Measurements from ENCODE around the gene CABYR. TPM values are rescaled to one million over a fixed set of nuclear protein-coding genes. Genes with fewer than 3 reads are reported as not detected.

CABYR gene
- polyA plus RNA-seq, 1 donor (not counting 4 experiments of a cell fraction or from before 2014, with no cell fraction given), result 7.7 TPM

DNA sequence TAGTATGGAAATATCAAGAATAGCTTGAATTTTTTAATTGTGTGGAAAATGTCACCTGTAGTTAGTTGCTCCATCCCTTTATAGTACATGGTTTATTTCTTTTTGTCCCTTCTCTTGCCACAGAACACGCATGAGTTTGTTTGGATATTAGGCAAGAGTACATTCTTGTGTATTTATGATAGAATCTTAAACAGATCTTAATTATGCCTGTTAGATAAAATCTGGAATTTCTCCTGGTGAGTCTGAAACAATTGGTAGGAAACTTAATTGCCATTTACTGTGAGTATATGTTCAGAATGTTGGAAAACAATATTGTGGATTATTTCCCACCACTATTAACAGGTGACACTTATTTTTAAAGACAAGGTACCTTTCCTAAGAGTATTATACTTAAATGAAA lies 30.2 kb upstream of the CABYR start:
- H4K20me1 ChIP-seq (ENCODE audit: control insufficient read depth, extremely low read depth, insufficient read depth, low read length), result no peaks in the 10 kb centered on the region
- no peak for FAIRE-seq
- dilution Hi-C loops (cut with MboI; ENCODE audit: extremely low pct_ligation_motif_present, low sequenced_read_pairs), result no loop called here
- peaks cover 0 to 4% of the 10 kb centered on the region in 2 experiments for H3K36me3 ChIP-seq (ENCODE audit: control insufficient read depth in 2 of 2, extremely low read depth in 1 of 2, insufficient read depth in 2 of 2, low read length in 2 of 2)
- no peak for DNase-seq (ENCODE audit: low read depth, low spot score)
- TF ChIP-seq, protein P1, sequence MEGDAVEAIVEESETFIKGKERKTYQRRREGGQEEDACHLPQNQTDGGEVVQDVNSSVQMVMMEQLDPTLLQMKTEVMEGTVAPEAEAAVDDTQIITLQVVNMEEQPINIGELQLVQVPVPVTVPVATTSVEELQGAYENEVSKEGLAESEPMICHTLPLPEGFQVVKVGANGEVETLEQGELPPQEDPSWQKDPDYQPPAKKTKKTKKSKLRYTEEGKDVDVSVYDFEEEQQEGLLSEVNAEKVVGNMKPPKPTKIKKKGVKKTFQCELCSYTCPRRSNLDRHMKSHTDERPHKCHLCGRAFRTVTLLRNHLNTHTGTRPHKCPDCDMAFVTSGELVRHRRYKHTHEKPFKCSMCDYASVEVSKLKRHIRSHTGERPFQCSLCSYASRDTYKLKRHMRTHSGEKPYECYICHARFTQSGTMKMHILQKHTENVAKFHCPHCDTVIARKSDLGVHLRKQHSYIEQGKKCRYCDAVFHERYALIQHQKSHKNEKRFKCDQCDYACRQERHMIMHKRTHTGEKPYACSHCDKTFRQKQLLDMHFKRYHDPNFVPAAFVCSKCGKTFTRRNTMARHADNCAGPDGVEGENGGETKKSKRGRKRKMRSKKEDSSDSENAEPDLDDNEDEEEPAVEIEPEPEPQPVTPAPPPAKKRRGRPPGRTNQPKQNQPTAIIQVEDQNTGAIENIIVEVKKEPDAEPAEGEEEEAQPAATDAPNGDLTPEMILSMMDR (optimal IDR thresholded peaks at IDR 0.05 in 1 of 3, IDR thresholded peaks at IDR 0.05 in 1 of 3, conservative IDR thresholded peaks at IDR 0.05 in 1 of 3; ENCODE audit: extremely low read depth in 1 of 3, insufficient read depth in 2 of 3, low read length in 3 of 3), result no peak
- TF ChIP-seq EZH2 (IDR thresholded peaks at IDR 0.05; ENCODE audit: low read length), result no peak
- no peaks in the 10 kb centered on the region for H3K79me2 ChIP-seq (ENCODE audit: control insufficient read depth, insufficient read depth, low read length)
- no peak overlapping the region for H3K27ac ChIP-seq (ENCODE audit: control insufficient read depth, insufficient read depth, low read length)
- no peak overlapping the region for H3K9ac ChIP-seq (ENCODE audit: control insufficient read depth, extremely low read depth, insufficient read depth, low read length)
- H3K9me3 ChIP-seq (ENCODE audit: control insufficient read depth, low read depth, low read length), result no peaks in the 10 kb centered on the region
- H3K4me3 ChIP-seq (ENCODE audit: control insufficient read depth in 2 of 3, extremely low read depth in 1 of 3, insufficient read depth in 2 of 3, low read depth in 1 of 3, low read length in 3 of 3), result no peak overlapping the region
- no peaks in the 10 kb centered on the region for H3K9me1 ChIP-seq (ENCODE audit: control insufficient read depth, extremely low read depth, insufficient read depth, low read length)
- H3K4me2 ChIP-seq (ENCODE audit: control insufficient read depth, extremely low read depth, insufficient read depth, low read depth, low read length), result no peak overlapping the region
- no peaks in the 10 kb centered on the region for H3K27me3 ChIP-seq (ENCODE audit: control insufficient read depth, extremely low read depth, insufficient read depth, low read length)
- H3K4me1 ChIP-seq (ENCODE audit: control insufficient read depth, extremely low read depth, insufficient read depth, low read length), result peaks cover 11% of the 10 kb centered on the region
- no peak overlapping the region for H2AFZ ChIP-seq (ENCODE audit: control insufficient read depth, low read length)

DNA sequence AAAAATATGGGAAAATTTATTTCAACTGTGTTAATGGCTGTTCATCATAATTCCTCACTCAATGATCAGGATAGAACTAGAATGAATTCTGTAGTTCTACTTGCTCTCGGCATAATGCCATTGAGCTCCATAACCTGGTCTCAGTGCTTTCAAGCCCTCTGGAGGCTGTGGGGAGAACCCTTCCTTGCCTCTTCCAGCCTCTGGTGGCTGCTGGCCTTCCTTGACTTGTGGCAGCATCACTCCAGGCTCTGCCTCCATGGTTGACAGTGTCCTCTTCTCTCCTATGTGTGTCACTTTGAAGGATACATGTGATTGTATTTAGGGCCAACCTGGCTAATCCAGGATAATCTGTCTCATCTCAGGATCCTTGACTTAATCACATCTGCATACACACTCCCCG lies 26.9 kb upstream of the CABYR start:
- no peak overlapping the region for H3K27ac ChIP-seq (ENCODE audit: control insufficient read depth, insufficient read depth, low read length)
- H3K4me2 ChIP-seq (ENCODE audit: control insufficient read depth, extremely low read depth, insufficient read depth, low read depth, low read length), result no peak overlapping the region
- no peaks in the 10 kb centered on the region for H4K20me1 ChIP-seq (ENCODE audit: control insufficient read depth, extremely low read depth, insufficient read depth, low read length)
- no peaks in the 10 kb centered on the region for H3K9me1 ChIP-seq (ENCODE audit: control insufficient read depth, extremely low read depth, insufficient read depth, low read length)
- H3K9me3 ChIP-seq (ENCODE audit: control insufficient read depth, low read depth, low read length), result no peaks in the 10 kb centered on the region
- no peak overlapping the region for H2AFZ ChIP-seq (ENCODE audit: control insufficient read depth, low read length)
- H3K27me3 ChIP-seq (ENCODE audit: control insufficient read depth, extremely low read depth, insufficient read depth, low read length), result no peaks in the 10 kb centered on the region
- FAIRE-seq, result no peak
- no peak overlapping the region for H3K9ac ChIP-seq (ENCODE audit: control insufficient read depth, extremely low read depth, insufficient read depth, low read length)
- H3K79me2 ChIP-seq (ENCODE audit: control insufficient read depth, insufficient read depth, low read length), result no peaks in the 10 kb centered on the region
- TF ChIP-seq, protein P1 (optimal IDR thresholded peaks at IDR 0.05 in 1 of 3, IDR thresholded peaks at IDR 0.05 in 1 of 3, conservative IDR thresholded peaks at IDR 0.05 in 1 of 3; ENCODE audit: extremely low read depth in 1 of 3, insufficient read depth in 2 of 3, low read length in 3 of 3), result no peak
- no peak for TF ChIP-seq EZH2 (IDR thresholded peaks at IDR 0.05; ENCODE audit: low read length)
- no peak overlapping the region for H3K4me3 ChIP-seq (ENCODE audit: control insufficient read depth in 2 of 3, extremely low read depth in 1 of 3, insufficient read depth in 2 of 3, low read depth in 1 of 3, low read length in 3 of 3)
- DNase-seq (ENCODE audit: low read depth, low spot score), result no peak
- dilution Hi-C loops (cut with MboI; ENCODE audit: extremely low pct_ligation_motif_present, low sequenced_read_pairs), result loop anchor here (10.0 kb wide), 1 partner anchor 147 kb away; no protein-coding TSS in a partner anchor
- peaks cover 11% of the 10 kb centered on the region for H3K4me1 ChIP-seq (ENCODE audit: control insufficient read depth, extremely low read depth, insufficient read depth, low read length)
- peaks cover 0 to under 1% of the 10 kb centered on the region in 2 experiments for H3K36me3 ChIP-seq (ENCODE audit: control insufficient read depth in 2 of 2, extremely low read depth in 1 of 2, insufficient read depth in 2 of 2, low read length in 2 of 2)

All from keratinocyte (primary cell).